ENCODE data around the gene RNF224.

DNA sequence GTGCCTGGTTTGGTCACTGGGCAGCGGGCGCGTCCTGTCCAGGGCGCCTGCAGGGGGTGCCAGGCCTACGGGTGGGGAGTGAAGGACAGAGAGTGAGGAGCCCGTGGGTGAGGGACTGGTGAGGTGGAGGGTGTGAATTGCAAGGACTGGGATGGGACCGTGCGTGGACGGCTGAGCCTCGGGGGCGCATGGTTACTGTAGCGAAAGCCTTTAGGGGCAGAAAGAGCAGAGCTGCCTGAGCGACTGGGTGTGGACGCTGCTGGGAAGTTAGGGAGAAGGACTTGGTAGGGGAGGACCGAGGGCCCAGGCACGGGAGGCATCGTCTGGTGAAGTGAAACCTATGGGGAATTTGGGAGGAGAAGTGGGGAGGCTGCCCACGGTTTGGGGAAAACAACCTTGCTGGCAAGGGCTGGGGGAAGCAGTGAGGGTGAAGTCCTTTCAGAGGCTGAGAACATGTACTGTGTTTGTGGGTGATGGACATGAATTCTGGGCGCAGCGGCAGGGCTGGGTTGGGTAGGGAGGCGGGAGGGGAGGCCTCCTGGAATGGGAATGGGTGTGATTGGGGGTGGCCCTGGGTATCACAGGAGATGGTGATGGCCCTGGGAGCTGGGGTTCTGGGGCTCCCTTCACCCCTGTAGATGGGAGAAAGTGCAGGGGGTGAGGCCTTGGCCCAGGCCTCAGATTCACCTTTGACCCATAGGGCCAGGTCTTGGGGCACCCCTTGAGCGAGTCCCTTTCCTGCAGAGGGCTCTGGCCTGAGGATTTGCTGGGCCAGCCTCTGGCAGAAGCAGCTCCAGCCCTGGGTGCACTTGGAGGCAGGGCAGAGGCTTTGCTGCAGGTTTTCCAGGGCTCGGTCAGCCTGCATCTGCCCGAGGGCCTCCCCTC lies 48.5 kb downstream of the RNF224 start:
- TF ChIP-seq, protein P1, sequence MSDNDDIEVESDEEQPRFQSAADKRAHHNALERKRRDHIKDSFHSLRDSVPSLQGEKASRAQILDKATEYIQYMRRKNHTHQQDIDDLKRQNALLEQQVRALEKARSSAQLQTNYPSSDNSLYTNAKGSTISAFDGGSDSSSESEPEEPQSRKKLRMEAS (IDR thresholded peaks at IDR 0.05): no peak
- TF ChIP-seq GABPA (IDR thresholded peaks at IDR 0.05 in 1 of 2, conservative IDR thresholded peaks at IDR 0.05 in 1 of 2) (no peak), RAD21 (IDR thresholded peaks at IDR 0.05) (no peak), RXRA (IDR thresholded peaks at IDR 0.05) (no peak), YY1 (IDR thresholded peaks at IDR 0.05) (no peak), TAF1 (conservative IDR thresholded peaks at IDR 0.05) (no peak), HNF4G (IDR thresholded peaks at IDR 0.05) (no peak), SP1 (IDR thresholded peaks at IDR 0.05) (no peak)
- TF ChIP-seq, protein P2, sequence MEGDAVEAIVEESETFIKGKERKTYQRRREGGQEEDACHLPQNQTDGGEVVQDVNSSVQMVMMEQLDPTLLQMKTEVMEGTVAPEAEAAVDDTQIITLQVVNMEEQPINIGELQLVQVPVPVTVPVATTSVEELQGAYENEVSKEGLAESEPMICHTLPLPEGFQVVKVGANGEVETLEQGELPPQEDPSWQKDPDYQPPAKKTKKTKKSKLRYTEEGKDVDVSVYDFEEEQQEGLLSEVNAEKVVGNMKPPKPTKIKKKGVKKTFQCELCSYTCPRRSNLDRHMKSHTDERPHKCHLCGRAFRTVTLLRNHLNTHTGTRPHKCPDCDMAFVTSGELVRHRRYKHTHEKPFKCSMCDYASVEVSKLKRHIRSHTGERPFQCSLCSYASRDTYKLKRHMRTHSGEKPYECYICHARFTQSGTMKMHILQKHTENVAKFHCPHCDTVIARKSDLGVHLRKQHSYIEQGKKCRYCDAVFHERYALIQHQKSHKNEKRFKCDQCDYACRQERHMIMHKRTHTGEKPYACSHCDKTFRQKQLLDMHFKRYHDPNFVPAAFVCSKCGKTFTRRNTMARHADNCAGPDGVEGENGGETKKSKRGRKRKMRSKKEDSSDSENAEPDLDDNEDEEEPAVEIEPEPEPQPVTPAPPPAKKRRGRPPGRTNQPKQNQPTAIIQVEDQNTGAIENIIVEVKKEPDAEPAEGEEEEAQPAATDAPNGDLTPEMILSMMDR (IDR thresholded peaks at IDR 0.05; ENCODE audit: low read depth, low read length, missing input control): no peak
- TF ChIP-seq, protein P3, sequence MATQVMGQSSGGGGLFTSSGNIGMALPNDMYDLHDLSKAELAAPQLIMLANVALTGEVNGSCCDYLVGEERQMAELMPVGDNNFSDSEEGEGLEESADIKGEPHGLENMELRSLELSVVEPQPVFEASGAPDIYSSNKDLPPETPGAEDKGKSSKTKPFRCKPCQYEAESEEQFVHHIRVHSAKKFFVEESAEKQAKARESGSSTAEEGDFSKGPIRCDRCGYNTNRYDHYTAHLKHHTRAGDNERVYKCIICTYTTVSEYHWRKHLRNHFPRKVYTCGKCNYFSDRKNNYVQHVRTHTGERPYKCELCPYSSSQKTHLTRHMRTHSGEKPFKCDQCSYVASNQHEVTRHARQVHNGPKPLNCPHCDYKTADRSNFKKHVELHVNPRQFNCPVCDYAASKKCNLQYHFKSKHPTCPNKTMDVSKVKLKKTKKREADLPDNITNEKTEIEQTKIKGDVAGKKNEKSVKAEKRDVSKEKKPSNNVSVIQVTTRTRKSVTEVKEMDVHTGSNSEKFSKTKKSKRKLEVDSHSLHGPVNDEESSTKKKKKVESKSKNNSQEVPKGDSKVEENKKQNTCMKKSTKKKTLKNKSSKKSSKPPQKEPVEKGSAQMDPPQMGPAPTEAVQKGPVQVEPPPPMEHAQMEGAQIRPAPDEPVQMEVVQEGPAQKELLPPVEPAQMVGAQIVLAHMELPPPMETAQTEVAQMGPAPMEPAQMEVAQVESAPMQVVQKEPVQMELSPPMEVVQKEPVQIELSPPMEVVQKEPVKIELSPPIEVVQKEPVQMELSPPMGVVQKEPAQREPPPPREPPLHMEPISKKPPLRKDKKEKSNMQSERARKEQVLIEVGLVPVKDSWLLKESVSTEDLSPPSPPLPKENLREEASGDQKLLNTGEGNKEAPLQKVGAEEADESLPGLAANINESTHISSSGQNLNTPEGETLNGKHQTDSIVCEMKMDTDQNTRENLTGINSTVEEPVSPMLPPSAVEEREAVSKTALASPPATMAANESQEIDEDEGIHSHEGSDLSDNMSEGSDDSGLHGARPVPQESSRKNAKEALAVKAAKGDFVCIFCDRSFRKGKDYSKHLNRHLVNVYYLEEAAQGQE (IDR thresholded peaks at IDR 0.05): no peak
